ENCODE data around the gene SRP54. TPM values are rescaled to one million over a fixed set of nuclear protein-coding genes. Genes with fewer than 3 reads are reported as not detected.
A peak's percentile ranks its signal among the peaks of the same experiment; 100 is the strongest.
"Not testable (repeated sequence)": the region's sequence is repeated elsewhere in the genome, so short reads cannot be mapped to it uniquely, and the experiment has no call there.

Gene SRP54
- 75.8 and 81.1 TPM in 2 replicates for total RNA-seq (2014; rRNA removed)
- 35.2 TPM for polyA plus RNA-seq (2012)

GRCh38 chr14:34982421-34983147 lies at the start of gene SRP54:
Gene SRP54 (plus strand): TSS chr14:34982992. CDS start chr14:34996710, 13,718 bp downstream.
- DNase-seq (ENCODE audit: low read depth): peak; percentile 96

GRCh38 chr14:34933301-34933700 lies 49.5 kb upstream of the SRP54 start:
- no peak for DNase-seq (ENCODE audit: low read depth)

- DNase-seq (ENCODE audit: low read depth): no peak
Measured at GRCh38 chr14:34935488-34935887, 47.3 kb upstream of the SRP54 start.

GRCh38 chr14:34937442-34937841 lies 45.4 kb upstream of the SRP54 start:
- no peak for DNase-seq (ENCODE audit: low read depth)

- DNase-seq (ENCODE audit: low read depth): no peak
Measured at GRCh38 chr14:34937876-34938275, 44.9 kb upstream of the SRP54 start.

- no peak for DNase-seq (ENCODE audit: low read depth)
Measured at GRCh38 chr14:34943506-34943905, 39.3 kb upstream of the SRP54 start.

- DNase-seq (ENCODE audit: low read depth): no peak
Measured at GRCh38 chr14:34944744-34945143, 38.0 kb upstream of the SRP54 start.

- no peak for DNase-seq (ENCODE audit: low read depth)
Measured at GRCh38 chr14:34946699-34947098, 36.1 kb upstream of the SRP54 start.

GRCh38 chr14:34951286-34951685 lies 31.5 kb upstream of the SRP54 start:
- peak; percentile 36 for DNase-seq (ENCODE audit: low read depth)

GRCh38 chr14:34956931-34957330 lies 25.9 kb upstream of the SRP54 start:
- no peak for DNase-seq (ENCODE audit: low read depth)

GRCh38 chr14:34957771-34958286 lies 25.0 kb upstream of the SRP54 start:
- DNase-seq (ENCODE audit: low read depth): no peak

GRCh38 chr14:34962106-34962505 lies 20.7 kb upstream of the SRP54 start:
- DNase-seq (ENCODE audit: low read depth): not testable (repeated sequence)

GRCh38 chr14:34964977-34965764 lies 17.6 kb upstream of the SRP54 start:
- DNase-seq (ENCODE audit: low read depth): no peak

GRCh38 chr14:34965912-34966311 lies 16.9 kb upstream of the SRP54 start:
- no peak for DNase-seq (ENCODE audit: low read depth)

- no peak for DNase-seq (ENCODE audit: low read depth)
Measured at GRCh38 chr14:34966413-34966812, 16.4 kb upstream of the SRP54 start.

GRCh38 chr14:34970665-34971064 lies 12.1 kb upstream of the SRP54 start:
- DNase-seq (ENCODE audit: low read depth): no peak

- peak; percentile 47 for DNase-seq (ENCODE audit: low read depth)
Measured at GRCh38 chr14:34971381-34971780, 11.4 kb upstream of the SRP54 start.

GRCh38 chr14:34971801-34972200 lies 11.0 kb upstream of the SRP54 start:
- no peak for DNase-seq (ENCODE audit: low read depth)

- DNase-seq (ENCODE audit: low read depth): no peak
Measured at GRCh38 chr14:34978444-34978843, 4.3 kb upstream of the SRP54 start.

GRCh38 chr14:34980337-34980900 lies 2.4 kb upstream of the SRP54 start:
- no peak for DNase-seq (ENCODE audit: low read depth)

GRCh38 chr14:34981743-34982420 lies 910 bp upstream of the SRP54 start:
- DNase-seq (ENCODE audit: low read depth): no peak

Measured in LHCN-M2 (cell line).